WTC11 (cell line): Measurements from ENCODE around the gene ACSS2. TPM values are rescaled to one million over a fixed set of nuclear protein-coding genes. Genes with fewer than 3 reads are reported as not detected.

Experiments used
- CREB1 ChIP-seq: sonication (generic); formaldehyde crosslinking; IDR thresholded peaks from 2 replicates; pipeline ENCODE4 v1.8.0; 2023; ENCODE audit warnings: mild to moderate bottlenecking, missing genetic modification reagents
- ETV6 ChIP-seq: sonication (generic); formaldehyde crosslinking; IDR thresholded peaks from 2 replicates; pipeline ENCODE4 v1.8.1; 2022; ENCODE audit warnings: mild to moderate bottlenecking, missing genetic modification reagents
- GABPB1 ChIP-seq: sonication (generic); formaldehyde crosslinking; IDR thresholded peaks from 2 replicates; pipeline ENCODE4 v1.8.1; 2023; ENCODE audit warnings: mild to moderate bottlenecking, missing genetic modification reagents
- HMGA2 ChIP-seq: fragments of 250-450 bp; sonication (Bioruptor Pico); IDR thresholded peaks from 2 replicates; pipeline ENCODE4 v1.4.0; 2021; ENCODE audit warnings: mild to moderate bottlenecking, moderate library complexity
- NFE2L1 ChIP-seq: sonication (generic); formaldehyde crosslinking; IDR thresholded peaks from 2 replicates; pipeline ENCODE4 v1.8.1; 2023; ENCODE audit warnings: missing genetic modification reagents
- SMAD4 ChIP-seq: sonication (generic); formaldehyde crosslinking; IDR thresholded peaks from 2 replicates; pipeline ENCODE4 v1.8.0; 2022; ENCODE audit warnings: mild to moderate bottlenecking, missing genetic modification reagents
- TCF7 ChIP-seq: sonication (generic); formaldehyde crosslinking; IDR thresholded peaks from 2 replicates; pipeline ENCODE4 v1.8.0; 2022; ENCODE audit warnings: mild to moderate bottlenecking, low read depth, missing genetic modification reagents, moderate library complexity
- TEAD1 ChIP-seq: sonication (generic); formaldehyde crosslinking; IDR thresholded peaks from 2 replicates; pipeline ENCODE4 v1.8.0; 2022; ENCODE audit warnings: mild to moderate bottlenecking, missing genetic modification reagents
- TEAD4 ChIP-seq: sonication (generic); formaldehyde crosslinking; IDR thresholded peaks from 2 replicates; pipeline ENCODE4 v1.8.0; 2022; ENCODE audit warnings: mild to moderate bottlenecking, missing genetic modification reagents
- ZNF138 ChIP-seq: sonication (generic); formaldehyde crosslinking; conservative IDR thresholded peaks from 2 replicates; pipeline ENCODE4 v1.8.1; 2022; ENCODE audit warnings: mild to moderate bottlenecking, moderate library complexity, missing genetic modification reagents
- ZNF219 ChIP-seq: sonication (generic); formaldehyde crosslinking; IDR thresholded peaks from 2 replicates; pipeline ENCODE4 v1.8.0; 2023; ENCODE audit warnings: missing genetic modification reagents, mild to moderate bottlenecking, borderline replicate concordance
- total RNA-seq: library from RNA; stranded (reverse); gene quantifications from 3 replicates; pipeline ENCODE4 v1.2.3, GENCODE V29; 2021
- TF ChIP-seq, protein P1 (sequence below): sonication (generic); formaldehyde crosslinking; conservative IDR thresholded peaks from 2 replicates; pipeline ENCODE4 v1.8.1; 2023; ENCODE audit warnings: mild to moderate bottlenecking, low read depth, missing genetic modification reagents, moderate library complexity
- TF ChIP-seq, protein P2 (sequence below): fragments of 250-450 bp; sonication (Bioruptor Pico); IDR thresholded peaks from 2 replicates; pipeline ENCODE4 v1.9.0; 2021; ENCODE audit warnings: moderate library complexity, mild to moderate bottlenecking, inconsistent platforms, borderline replicate concordance
- TF ChIP-seq, protein P3 (sequence below): sonication (generic); formaldehyde crosslinking; IDR thresholded peaks from 2 replicates; pipeline ENCODE4 v1.8.0; 2023; ENCODE audit warnings: missing genetic modification reagents, mild to moderate bottlenecking, borderline replicate concordance
- TF ChIP-seq, protein P4 (sequence below): sonication (generic); formaldehyde crosslinking; IDR thresholded peaks from 2 replicates; pipeline ENCODE4 v1.8.1; 2023; ENCODE audit warnings: mild to moderate bottlenecking, missing genetic modification reagents
- TF ChIP-seq, protein P5 (sequence below): fragments of 250-450 bp; sonication (Bioruptor Pico); conservative IDR thresholded peaks from 2 replicates; pipeline ENCODE4 v1.9.0; 2021; ENCODE audit warnings: mild to moderate bottlenecking

ACSS2 gene
- total RNA-seq, 1 experiment from 2014 or later: 28.9 TPM

DNA sequence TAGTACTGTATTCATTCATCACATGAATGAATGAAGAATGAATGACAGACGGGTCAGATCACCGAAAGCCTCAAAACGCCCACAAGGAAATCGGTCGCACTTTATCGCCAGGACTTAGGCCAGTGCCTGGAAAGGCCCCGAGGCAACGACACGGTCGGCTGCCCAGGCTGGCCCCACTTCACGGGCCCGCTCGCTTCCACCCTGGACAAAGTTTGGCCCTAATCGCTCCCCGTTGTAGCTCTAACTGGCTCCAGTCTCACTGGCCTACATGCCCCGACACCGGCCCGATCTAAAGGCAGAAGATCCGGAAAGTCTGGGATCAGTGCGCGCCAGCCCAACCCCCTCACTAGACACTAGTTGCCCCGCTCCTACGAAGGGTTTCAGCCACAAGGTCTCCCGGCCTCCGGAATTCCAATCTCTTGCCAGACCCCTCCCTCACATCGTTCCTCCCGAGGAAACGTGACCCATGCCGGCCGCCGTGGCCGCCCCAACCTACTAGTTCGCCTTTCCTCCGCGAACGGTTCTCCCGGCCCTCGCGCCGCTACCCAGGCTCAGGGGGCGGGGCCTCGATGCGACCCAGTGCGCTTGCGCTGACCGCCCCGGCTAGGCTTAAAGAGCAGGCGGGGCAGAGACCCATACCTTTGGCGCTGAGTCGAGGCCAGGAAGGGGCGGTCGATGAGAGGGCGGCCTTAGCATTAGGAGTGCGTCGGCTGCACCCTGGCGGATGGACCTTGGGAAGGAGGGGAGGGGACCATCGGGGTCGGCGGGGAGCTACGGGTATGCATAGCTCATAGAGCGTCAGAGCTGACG is 79.0 kb downstream of the ACSS2 start, which contains the start of the genes GSS and MYH7B (continued):
- TF ChIP-seq, protein P1, sequence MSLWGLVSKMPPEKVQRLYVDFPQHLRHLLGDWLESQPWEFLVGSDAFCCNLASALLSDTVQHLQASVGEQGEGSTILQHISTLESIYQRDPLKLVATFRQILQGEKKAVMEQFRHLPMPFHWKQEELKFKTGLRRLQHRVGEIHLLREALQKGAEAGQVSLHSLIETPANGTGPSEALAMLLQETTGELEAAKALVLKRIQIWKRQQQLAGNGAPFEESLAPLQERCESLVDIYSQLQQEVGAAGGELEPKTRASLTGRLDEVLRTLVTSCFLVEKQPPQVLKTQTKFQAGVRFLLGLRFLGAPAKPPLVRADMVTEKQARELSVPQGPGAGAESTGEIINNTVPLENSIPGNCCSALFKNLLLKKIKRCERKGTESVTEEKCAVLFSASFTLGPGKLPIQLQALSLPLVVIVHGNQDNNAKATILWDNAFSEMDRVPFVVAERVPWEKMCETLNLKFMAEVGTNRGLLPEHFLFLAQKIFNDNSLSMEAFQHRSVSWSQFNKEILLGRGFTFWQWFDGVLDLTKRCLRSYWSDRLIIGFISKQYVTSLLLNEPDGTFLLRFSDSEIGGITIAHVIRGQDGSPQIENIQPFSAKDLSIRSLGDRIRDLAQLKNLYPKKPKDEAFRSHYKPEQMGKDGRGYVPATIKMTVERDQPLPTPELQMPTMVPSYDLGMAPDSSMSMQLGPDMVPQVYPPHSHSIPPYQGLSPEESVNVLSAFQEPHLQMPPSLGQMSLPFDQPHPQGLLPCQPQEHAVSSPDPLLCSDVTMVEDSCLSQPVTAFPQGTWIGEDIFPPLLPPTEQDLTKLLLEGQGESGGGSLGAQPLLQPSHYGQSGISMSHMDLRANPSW (CRISPR knock-in tag): no peak
- TF ChIP-seq NFE2L1 (CRISPR knock-in tag) (no peak), HMGA2 (0 out of 2 replicates have a peak, but pooled peaks have one; percentile 22), ZNF219 (CRISPR knock-in tag) (0 out of 2 replicates have a peak, but pooled peaks have one; percentile 66), TCF7 (CRISPR knock-in tag) (no peak), GABPB1 (CRISPR knock-in tag) (peak; percentile 72; the same call in 1 of the 2 replicates), SMAD4 (CRISPR knock-in tag) (no peak), TEAD4 (CRISPR knock-in tag) (no peak; the same call in 1 of the 2 replicates), ZNF138 (CRISPR knock-in tag) (no peak), ETV6 (CRISPR knock-in tag) (peak; percentile 30; the same call in 1 of the 2 replicates), CREB1 (CRISPR knock-in tag) (no peak), TEAD1 (CRISPR knock-in tag) (peak; percentile 91)
- TF ChIP-seq, protein P2, sequence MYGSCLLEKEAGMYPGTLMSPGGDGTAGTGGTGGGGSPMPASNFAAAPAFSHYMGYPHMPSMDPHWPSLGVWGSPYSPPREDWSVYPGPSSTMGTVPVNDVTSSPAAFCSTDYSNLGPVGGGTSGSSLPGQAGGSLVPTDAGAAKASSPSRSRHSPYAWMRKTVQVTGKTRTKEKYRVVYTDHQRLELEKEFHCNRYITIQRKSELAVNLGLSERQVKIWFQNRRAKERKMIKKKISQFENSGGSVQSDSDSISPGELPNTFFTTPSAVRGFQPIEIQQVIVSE (CRISPR knock-in tag): no peak
- TF ChIP-seq, protein P3, sequence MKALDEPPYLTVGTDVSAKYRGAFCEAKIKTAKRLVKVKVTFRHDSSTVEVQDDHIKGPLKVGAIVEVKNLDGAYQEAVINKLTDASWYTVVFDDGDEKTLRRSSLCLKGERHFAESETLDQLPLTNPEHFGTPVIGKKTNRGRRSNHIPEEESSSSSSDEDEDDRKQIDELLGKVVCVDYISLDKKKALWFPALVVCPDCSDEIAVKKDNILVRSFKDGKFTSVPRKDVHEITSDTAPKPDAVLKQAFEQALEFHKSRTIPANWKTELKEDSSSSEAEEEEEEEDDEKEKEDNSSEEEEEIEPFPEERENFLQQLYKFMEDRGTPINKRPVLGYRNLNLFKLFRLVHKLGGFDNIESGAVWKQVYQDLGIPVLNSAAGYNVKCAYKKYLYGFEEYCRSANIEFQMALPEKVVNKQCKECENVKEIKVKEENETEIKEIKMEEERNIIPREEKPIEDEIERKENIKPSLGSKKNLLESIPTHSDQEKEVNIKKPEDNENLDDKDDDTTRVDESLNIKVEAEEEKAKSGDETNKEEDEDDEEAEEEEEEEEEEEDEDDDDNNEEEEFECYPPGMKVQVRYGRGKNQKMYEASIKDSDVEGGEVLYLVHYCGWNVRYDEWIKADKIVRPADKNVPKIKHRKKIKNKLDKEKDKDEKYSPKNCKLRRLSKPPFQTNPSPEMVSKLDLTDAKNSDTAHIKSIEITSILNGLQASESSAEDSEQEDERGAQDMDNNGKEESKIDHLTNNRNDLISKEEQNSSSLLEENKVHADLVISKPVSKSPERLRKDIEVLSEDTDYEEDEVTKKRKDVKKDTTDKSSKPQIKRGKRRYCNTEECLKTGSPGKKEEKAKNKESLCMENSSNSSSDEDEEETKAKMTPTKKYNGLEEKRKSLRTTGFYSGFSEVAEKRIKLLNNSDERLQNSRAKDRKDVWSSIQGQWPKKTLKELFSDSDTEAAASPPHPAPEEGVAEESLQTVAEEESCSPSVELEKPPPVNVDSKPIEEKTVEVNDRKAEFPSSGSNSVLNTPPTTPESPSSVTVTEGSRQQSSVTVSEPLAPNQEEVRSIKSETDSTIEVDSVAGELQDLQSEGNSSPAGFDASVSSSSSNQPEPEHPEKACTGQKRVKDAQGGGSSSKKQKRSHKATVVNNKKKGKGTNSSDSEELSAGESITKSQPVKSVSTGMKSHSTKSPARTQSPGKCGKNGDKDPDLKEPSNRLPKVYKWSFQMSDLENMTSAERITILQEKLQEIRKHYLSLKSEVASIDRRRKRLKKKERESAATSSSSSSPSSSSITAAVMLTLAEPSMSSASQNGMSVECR (CRISPR knock-in tag): peak; percentile 59; the same call in 1 of the 2 replicates
- TF ChIP-seq, protein P4, sequence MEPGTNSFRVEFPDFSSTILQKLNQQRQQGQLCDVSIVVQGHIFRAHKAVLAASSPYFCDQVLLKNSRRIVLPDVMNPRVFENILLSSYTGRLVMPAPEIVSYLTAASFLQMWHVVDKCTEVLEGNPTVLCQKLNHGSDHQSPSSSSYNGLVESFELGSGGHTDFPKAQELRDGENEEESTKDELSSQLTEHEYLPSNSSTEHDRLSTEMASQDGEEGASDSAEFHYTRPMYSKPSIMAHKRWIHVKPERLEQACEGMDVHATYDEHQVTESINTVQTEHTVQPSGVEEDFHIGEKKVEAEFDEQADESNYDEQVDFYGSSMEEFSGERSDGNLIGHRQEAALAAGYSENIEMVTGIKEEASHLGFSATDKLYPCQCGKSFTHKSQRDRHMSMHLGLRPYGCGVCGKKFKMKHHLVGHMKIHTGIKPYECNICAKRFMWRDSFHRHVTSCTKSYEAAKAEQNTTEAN (CRISPR knock-in tag): peak; percentile 59; the same call in 1 of the 2 replicates
- TF ChIP-seq, protein P5, sequence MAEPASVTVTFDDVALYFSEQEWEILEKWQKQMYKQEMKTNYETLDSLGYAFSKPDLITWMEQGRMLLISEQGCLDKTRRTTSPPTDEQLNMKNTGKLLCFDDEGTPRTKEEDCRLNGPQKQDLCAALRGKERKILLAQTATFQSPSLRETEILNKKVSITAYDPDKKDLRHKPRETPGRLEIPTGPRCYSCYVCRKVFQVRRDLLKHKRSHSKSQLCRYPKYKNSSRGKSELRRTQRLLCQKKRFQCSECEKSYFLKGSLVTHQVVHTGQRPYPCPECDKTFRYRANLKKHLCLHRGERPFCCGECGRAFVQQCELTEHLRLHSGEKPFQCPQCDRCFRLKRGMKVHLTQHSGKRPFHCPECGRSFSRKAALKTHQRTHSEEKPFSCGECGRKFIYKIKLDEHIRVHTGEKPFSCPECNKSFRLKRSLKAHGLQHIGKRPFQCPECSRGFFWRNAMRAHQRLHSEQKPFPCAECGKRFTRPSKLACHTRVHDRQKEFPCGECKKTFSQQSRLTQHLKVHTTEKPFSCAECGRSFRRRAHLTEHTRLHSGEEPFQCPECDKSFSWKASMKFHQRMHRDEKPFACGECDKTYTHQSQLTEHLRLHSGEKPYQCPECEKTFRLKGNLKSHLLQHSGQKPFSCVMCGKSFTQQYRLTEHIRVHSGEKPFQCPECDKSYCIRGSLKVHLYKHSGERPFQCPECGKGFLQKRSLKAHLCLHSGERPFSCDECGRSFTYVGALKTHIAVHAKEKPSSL (CRISPR knock-in tag): no peak
